ENCODE data around the gene CRACDL.

CRACDL gene

DNA sequence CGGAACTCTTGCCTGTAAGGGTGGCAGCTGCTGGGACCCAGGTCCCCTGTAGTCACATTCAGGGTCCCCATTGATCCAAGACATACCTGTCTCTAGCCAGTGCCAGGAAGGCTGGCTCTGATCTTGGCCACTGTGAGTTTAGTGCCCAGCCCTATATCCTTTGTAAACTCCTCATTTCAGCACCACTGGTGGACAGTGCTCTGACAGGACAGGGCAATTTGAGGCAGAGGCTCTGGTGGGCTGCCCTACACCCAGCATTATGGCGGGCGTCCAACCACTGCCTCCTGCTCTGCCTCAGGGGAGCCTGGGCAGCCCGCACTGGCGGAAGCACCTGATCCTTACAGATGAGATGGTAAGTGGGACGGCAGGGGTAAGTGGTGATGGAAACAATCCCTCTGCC is 149.8 kb downstream of the CRACDL start:
- Histone ChIP-seq H3K4me3 (ENCODE audit: low read depth, low read length) (no peak overlapping the region), H3K9me3 (ENCODE audit: control insufficient read depth, insufficient read depth, low read length) (peaks cover 8% of the 10 kb centered on the region), H3K27me3 (ENCODE audit: control insufficient read depth, insufficient read depth, low read length) (no peaks in the 10 kb centered on the region), H3K36me3 (ENCODE audit: control insufficient read depth, insufficient read depth, low read length) (no peaks in the 10 kb centered on the region), H3K4me1 (ENCODE audit: control insufficient read depth, insufficient read depth, low read length) (peaks cover 4% of the 10 kb centered on the region), H3K9ac (ENCODE audit: low read depth, low read length) (no peak overlapping the region)

DNA sequence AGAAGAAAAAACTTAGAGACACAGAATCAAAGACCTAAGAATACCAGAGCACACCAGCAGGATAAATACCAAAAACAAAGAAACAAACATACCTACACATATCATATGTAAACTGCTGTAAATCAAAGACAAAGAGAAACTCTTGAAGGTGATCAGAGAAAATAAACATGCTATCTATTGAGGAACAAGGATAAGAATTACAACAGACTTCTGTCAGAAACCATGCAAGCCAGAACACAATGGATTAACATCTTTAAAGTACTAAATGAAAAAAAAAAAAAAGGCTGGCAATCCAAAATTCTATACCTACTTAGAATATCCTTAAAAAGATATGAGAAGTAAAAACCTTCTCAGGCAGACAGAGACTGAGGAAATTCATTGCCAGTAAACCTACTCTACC is 153.5 kb downstream of the CRACDL start:
- Histone ChIP-seq H3K36me3 (ENCODE audit: control insufficient read depth, insufficient read depth, low read length) (no peaks in the 10 kb centered on the region), H3K27me3 (ENCODE audit: control insufficient read depth, insufficient read depth, low read length) (no peaks in the 10 kb centered on the region), H3K9me3 (ENCODE audit: control insufficient read depth, insufficient read depth, low read length) (peaks cover 8% of the 10 kb centered on the region), H3K9ac (ENCODE audit: low read depth, low read length) (no peak overlapping the region), H3K4me1 (ENCODE audit: control insufficient read depth, insufficient read depth, low read length) (peaks cover under 1% of the 10 kb centered on the region), H3K4me3 (ENCODE audit: low read depth, low read length) (no peak overlapping the region)

DNA sequence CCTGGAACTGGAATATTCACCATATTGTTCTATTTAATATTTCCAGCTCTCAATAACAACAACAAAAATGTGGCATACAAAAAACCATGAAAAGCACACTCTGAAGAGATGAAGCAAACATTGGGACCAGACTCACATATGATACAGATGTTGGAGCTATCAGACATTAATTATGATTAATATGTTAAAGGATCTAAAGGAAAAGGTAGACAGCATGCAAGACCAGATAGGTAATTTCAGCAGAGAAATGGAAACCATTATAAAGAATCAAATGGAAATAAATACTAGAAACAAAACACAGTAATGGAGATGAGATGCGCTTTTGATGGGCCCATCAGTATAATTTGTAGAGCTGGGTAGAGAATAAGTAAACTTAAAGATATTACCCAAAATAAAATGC is 154.2 kb downstream of the CRACDL start:
- Histone ChIP-seq H3K4me1 (ENCODE audit: control insufficient read depth, insufficient read depth, low read length) (no peaks in the 10 kb centered on the region), H3K9me3 (ENCODE audit: control insufficient read depth, insufficient read depth, low read length) (peaks cover 8% of the 10 kb centered on the region), H3K9ac (ENCODE audit: low read depth, low read length) (no peak overlapping the region), H3K27me3 (ENCODE audit: control insufficient read depth, insufficient read depth, low read length) (no peaks in the 10 kb centered on the region), H3K4me3 (ENCODE audit: low read depth, low read length) (no peak overlapping the region), H3K36me3 (ENCODE audit: control insufficient read depth, insufficient read depth, low read length) (no peaks in the 10 kb centered on the region)

DNA sequence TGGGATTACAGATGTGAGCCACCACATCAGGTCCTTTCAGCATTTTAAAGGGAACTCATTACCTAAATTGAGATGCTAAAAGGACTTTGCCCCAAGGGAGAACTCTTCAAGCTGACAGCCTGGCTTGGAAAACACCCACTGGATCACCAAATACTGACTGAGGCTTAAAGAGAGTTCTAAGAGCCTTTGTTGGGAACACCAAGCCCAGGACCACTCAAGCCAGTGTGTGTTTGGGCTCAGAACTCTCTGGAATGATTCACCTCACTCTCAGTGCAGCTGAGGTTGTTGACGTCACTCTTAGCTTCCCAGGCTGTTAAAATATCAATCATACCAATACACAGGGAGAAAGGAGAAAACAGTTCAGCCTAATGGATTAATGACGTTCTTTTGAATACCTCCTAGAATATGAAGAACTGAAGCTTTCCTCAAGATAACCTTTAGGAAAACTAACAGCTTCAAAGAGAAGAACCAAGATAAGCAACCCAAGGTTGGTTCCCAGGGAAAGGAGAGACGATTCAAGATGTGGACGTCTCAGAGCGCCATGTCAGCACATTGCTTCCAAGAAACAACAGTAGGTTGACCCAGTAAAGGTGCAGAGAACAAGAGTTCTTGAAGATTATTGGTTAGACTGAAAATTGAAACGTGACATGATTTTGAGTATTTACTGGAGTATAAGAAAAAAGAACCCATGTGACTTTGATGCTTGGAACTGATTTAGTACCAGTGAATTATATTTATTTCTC is 157.1 kb downstream of the CRACDL start:
- Histone ChIP-seq H3K4me1 (ENCODE audit: control insufficient read depth, insufficient read depth, low read length) (no peaks in the 10 kb centered on the region), H3K4me3 (ENCODE audit: low read depth, low read length) (no peak overlapping the region), H3K9me3 (ENCODE audit: control insufficient read depth, insufficient read depth, low read length) (peaks cover 8% of the 10 kb centered on the region), H3K36me3 (ENCODE audit: control insufficient read depth, insufficient read depth, low read length) (no peaks in the 10 kb centered on the region), H3K9ac (ENCODE audit: low read depth, low read length) (no peak overlapping the region), H3K27me3 (ENCODE audit: control insufficient read depth, insufficient read depth, low read length) (no peaks in the 10 kb centered on the region)

DNA sequence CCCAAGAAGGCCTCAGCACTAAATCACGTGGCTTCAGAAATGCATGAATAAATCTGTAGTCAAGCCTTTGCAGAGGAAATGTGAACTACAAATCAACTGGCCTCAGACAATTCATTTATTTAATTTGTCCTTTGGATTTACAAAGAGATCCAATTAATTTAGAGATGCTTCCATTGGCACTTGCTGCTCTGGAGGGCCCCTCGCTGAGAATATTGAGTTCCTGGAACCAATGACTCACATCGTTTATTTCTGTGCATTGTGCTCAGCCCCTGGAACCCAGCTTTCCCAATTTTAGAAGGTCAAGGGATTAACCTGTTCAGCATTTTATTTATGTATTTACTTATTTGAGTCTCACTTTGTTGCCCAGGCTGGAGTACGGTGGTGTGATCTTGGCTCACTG is 157.9 kb downstream of the CRACDL start:
- H3K4me3 ChIP-seq (ENCODE audit: low read depth, low read length): no peak overlapping the region
- no peaks in the 10 kb centered on the region for H3K27me3 ChIP-seq (ENCODE audit: control insufficient read depth, insufficient read depth, low read length)
- peaks cover 8% of the 10 kb centered on the region for H3K9me3 ChIP-seq (ENCODE audit: control insufficient read depth, insufficient read depth, low read length)
- H3K9ac ChIP-seq (ENCODE audit: low read depth, low read length): no peak overlapping the region
- H3K4me1 ChIP-seq (ENCODE audit: control insufficient read depth, insufficient read depth, low read length): no peaks in the 10 kb centered on the region
- H3K36me3 ChIP-seq (ENCODE audit: control insufficient read depth, insufficient read depth, low read length): no peaks in the 10 kb centered on the region

DNA sequence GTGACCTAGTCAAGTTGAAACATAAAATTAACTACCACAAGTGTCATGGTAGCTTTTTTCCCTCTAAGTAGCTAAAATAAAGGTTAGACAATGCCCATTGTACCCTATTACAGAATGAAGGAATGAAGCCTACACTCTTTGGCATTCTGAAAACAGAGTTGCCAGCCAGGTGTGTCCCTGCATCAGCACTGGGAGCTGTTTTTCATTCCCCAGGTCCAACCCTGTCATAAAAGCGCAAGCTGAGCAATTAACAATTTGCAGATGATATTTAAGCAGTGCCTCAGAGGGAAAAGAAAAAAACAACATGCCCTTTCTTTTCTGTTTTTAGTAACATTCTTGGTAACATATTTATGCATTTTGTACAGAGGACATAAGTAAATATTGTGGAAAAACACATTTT is 158.3 kb downstream of the CRACDL start:
- Histone ChIP-seq H3K4me3 (ENCODE audit: low read depth, low read length) (no peak overlapping the region), H3K9ac (ENCODE audit: low read depth, low read length) (no peak overlapping the region), H3K27me3 (ENCODE audit: control insufficient read depth, insufficient read depth, low read length) (no peaks in the 10 kb centered on the region), H3K36me3 (ENCODE audit: control insufficient read depth, insufficient read depth, low read length) (no peaks in the 10 kb centered on the region), H3K9me3 (ENCODE audit: control insufficient read depth, insufficient read depth, low read length) (peaks cover 8% of the 10 kb centered on the region), H3K4me1 (ENCODE audit: control insufficient read depth, insufficient read depth, low read length) (no peaks in the 10 kb centered on the region)

DNA sequence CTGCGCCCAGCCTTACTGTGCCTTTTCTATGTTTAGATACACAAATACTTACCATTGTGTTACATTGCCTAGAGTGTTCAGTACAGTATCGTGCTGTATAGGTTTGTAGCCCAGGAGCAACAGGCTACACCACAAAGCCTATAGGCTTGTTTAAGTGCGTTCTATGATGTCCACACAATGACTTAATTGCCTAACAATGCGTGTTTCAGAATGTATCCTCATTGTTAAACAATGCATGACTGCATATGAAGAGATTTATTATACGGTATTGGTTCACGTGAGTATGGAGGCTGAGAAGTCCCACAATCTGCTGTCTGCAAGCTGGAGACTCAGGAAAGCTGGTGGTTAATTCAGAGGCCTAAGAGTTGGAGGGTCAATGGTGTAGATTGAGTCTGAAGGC is 158.9 kb downstream of the CRACDL start:
- no peaks in the 10 kb centered on the region for H3K36me3 ChIP-seq (ENCODE audit: control insufficient read depth, insufficient read depth, low read length)
- no peaks in the 10 kb centered on the region for H3K4me1 ChIP-seq (ENCODE audit: control insufficient read depth, insufficient read depth, low read length)
- H3K4me3 ChIP-seq (ENCODE audit: low read depth, low read length): no peak overlapping the region
- H3K9me3 ChIP-seq (ENCODE audit: control insufficient read depth, insufficient read depth, low read length): peaks cover 5% of the 10 kb centered on the region
- no peaks in the 10 kb centered on the region for H3K27me3 ChIP-seq (ENCODE audit: control insufficient read depth, insufficient read depth, low read length)
- no peak overlapping the region for H3K9ac ChIP-seq (ENCODE audit: low read depth, low read length)

DNA sequence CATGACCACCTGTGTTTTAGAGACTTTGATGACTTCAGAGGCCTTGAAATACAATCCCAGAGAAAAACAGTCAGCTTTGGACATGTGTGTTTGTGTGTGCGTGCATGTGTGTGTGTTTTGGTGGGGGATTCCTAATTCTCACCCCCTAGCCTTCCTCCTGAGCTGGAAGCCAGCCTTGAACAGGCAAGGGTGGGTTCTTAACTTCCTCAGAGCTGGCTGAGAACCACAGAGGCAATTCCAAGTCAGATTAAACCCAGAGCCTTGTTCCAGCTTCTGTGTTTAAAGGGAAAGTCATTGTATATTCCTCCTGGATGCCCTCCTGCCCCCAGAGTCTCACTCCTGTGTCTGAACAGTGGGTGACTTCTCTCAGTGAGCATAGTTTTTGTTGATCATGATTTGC is 159.9 kb downstream of the CRACDL start:
- Histone ChIP-seq H3K9me3 (ENCODE audit: control insufficient read depth, insufficient read depth, low read length) (no peaks in the 10 kb centered on the region), H3K36me3 (ENCODE audit: control insufficient read depth, insufficient read depth, low read length) (no peaks in the 10 kb centered on the region), H3K4me1 (ENCODE audit: control insufficient read depth, insufficient read depth, low read length) (no peaks in the 10 kb centered on the region), H3K27me3 (ENCODE audit: control insufficient read depth, insufficient read depth, low read length) (no peaks in the 10 kb centered on the region), H3K9ac (ENCODE audit: low read depth, low read length) (no peak overlapping the region), H3K4me3 (ENCODE audit: low read depth, low read length) (no peak overlapping the region)

DNA sequence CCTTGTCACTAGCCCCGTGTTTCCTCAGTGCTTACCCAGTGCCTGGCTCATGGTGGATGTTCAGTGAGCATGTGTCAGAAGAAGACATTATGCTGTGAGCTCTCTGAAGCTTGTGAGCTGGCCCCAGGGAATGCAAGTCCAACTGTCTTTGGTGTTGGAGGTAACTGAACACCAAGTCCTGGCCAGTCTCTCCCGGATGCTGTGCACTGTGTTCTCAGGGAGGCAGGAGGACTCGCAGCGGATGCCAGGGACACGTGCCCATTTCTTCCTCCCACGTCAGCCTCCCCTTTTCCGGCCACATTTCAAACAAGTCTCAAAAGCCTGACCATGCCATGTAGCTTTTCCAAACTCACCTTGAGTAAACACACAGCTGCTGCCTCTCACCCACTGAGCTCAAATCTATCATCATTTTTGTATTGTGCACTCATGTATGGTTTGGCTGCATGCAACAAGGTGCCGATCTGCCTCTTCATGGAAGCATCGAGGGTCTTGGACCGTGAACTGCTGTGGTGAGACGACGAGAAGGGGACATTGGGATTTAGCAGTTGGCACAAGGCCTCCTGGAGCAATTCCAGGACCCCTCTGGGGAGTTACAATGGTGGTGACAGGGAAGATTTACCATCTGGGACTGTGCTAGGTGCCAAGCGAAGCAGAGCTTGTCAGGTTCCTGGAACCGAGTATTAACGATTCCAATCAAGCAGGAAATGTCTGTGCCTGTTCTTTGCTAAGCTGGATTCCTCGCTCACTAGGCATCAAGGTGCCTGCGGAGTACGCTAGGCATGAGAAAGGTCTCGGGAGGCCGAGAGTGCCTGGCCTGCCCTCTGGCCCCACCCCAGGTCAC is 160.7 kb downstream of the CRACDL start:
- H3K4me1 ChIP-seq (ENCODE audit: control insufficient read depth, insufficient read depth, low read length): no peaks in the 10 kb centered on the region
- H3K36me3 ChIP-seq (ENCODE audit: control insufficient read depth, insufficient read depth, low read length): no peaks in the 10 kb centered on the region
- no peak overlapping the region for H3K4me3 ChIP-seq (ENCODE audit: low read depth, low read length)
- no peaks in the 10 kb centered on the region for H3K27me3 ChIP-seq (ENCODE audit: control insufficient read depth, insufficient read depth, low read length)
- no peaks in the 10 kb centered on the region for H3K9me3 ChIP-seq (ENCODE audit: control insufficient read depth, insufficient read depth, low read length)
- no peak overlapping the region for H3K9ac ChIP-seq (ENCODE audit: low read depth, low read length)

DNA sequence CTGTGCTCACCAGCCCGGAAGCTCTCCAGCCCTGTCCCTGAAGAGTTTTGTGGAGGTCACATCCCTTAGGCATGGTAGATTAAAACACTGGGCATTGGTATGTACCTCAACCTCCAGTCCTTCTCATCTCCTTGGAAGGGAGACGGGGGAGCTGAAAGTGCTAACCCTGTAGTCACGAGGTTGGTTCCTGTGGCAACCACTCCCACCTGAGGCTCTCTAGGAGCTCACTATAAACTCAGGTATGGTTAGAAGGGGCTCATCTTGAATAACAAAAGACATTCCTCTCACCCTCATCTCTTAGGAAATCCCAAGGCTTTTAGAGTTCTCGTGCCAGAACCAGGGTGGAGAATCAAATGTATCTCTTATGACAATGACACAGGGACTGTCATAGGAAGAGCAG is 162.1 kb downstream of the CRACDL start:
- no peaks in the 10 kb centered on the region for H3K36me3 ChIP-seq (ENCODE audit: control insufficient read depth, insufficient read depth, low read length)
- no peaks in the 10 kb centered on the region for H3K27me3 ChIP-seq (ENCODE audit: control insufficient read depth, insufficient read depth, low read length)

DNA sequence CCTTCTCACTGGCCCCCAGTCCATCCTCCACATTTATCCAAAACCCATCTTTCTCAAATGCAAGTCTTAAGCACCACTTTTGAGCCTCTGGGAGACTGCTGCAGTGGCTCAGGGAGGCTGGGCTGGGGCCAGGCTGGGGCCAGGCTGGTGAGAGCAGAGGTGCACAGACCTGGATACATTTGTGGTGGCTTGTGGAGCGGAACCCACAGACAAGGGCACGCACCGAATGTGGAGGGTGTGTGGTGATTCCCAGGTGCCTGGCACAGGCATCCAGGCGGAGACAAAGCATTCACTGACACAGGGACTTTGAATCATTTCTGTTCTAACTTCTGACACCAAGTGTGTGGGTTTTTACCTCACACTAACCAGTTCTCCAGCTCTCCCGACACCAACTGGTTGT is 162.9 kb downstream of the CRACDL start:
- Histone ChIP-seq H3K9me3 (ENCODE audit: control insufficient read depth, insufficient read depth, low read length) (no peaks in the 10 kb centered on the region), H3K4me1 (ENCODE audit: control insufficient read depth, insufficient read depth, low read length) (no peaks in the 10 kb centered on the region), H3K4me3 (ENCODE audit: low read depth, low read length) (no peak overlapping the region), H3K27me3 (ENCODE audit: control insufficient read depth, insufficient read depth, low read length) (no peaks in the 10 kb centered on the region), H3K9ac (ENCODE audit: low read depth, low read length) (no peak overlapping the region), H3K36me3 (ENCODE audit: control insufficient read depth, insufficient read depth, low read length) (no peaks in the 10 kb centered on the region)

More for the DNA sequence above, 162.1 kb downstream of the CRACDL start:
- Histone ChIP-seq H3K9ac (ENCODE audit: low read depth, low read length) (no peak overlapping the region), H3K9me3 (ENCODE audit: control insufficient read depth, insufficient read depth, low read length) (no peaks in the 10 kb centered on the region), H3K4me1 (ENCODE audit: control insufficient read depth, insufficient read depth, low read length) (no peaks in the 10 kb centered on the region), H3K4me3 (ENCODE audit: low read depth, low read length) (no peak overlapping the region)

DNA sequence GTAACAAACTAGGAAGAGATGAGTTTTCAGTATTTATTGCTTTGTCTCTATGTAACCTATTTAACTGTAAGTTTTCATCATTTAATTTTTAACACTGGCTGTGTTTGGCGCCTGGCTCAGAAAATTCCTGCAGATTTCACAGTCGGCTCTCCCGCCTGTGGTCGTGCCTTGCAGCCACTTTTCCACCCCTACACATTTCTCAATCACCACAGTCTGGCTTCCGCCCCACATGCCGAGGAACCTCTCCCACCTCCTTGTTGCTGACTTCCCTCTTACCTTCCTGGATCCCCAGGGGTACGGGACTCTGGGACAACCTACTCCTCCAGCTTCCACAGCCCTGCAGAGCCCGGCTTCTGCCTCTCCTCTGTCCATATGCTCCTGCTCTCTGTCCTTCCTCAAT is 163.5 kb downstream of the CRACDL start:
- H3K27me3 ChIP-seq (ENCODE audit: control insufficient read depth, insufficient read depth, low read length): no peaks in the 10 kb centered on the region
- no peak overlapping the region for H3K9ac ChIP-seq (ENCODE audit: low read depth, low read length)
- no peaks in the 10 kb centered on the region for H3K4me1 ChIP-seq (ENCODE audit: control insufficient read depth, insufficient read depth, low read length)
- H3K9me3 ChIP-seq (ENCODE audit: control insufficient read depth, insufficient read depth, low read length): no peaks in the 10 kb centered on the region
- no peak overlapping the region for H3K4me3 ChIP-seq (ENCODE audit: low read depth, low read length)
- H3K36me3 ChIP-seq (ENCODE audit: control insufficient read depth, insufficient read depth, low read length): no peaks in the 10 kb centered on the region

All from iPS-15b (cell line).